ENCODE results near the gene LAMTOR4.
A peak's percentile ranks its signal among the peaks of the same experiment; 100 is the strongest.

Gene LAMTOR4

GRCh38 chr7:100119970-100120732, 28.6 kb upstream of the LAMTOR4 start:
- Histone ChIP-seq H3K9ac (ENCODE audit: insufficient read length) (peak overlapping the region; percentile 78), H3K9me3 (ENCODE audit: low read depth, low read length) (no peaks in the 10 kb centered on the region), H3K36me3 (ENCODE audit: insufficient read depth, low read length) (peaks cover 2% of the 10 kb centered on the region; the same call in 1 of the 2 replicates), H3K27ac (peak overlapping the region; percentile 90; the same call in 1 of the 2 replicates), H3K4me3 (peak overlapping the region; percentile 97)
- no peak for TF ChIP-seq POLR2AphosphoS5 (IDR thresholded peaks at IDR 0.05; ENCODE audit: borderline replicate concordance, low read depth, low read length)
- no peak for TF ChIP-seq FOXP2 (optimal IDR thresholded peaks at IDR 0.05; ENCODE audit: control extremely low read depth, extremely low read length, insufficient read depth)
- no peak for TF ChIP-seq EZH2 (IDR thresholded peaks at IDR 0.05)
- DNase-seq (ENCODE audit: low read depth, low spot score) = no peak

GRCh38 chr7:100120733-100121036, 28.0 kb upstream of the LAMTOR4 start:
- DNase-seq (ENCODE audit: low read depth, low spot score) = no peak
- no peak overlapping the region for H3K27ac ChIP-seq
- peak overlapping the region; percentile 55 for H3K9ac ChIP-seq (ENCODE audit: insufficient read length)
- H3K9me3 ChIP-seq (ENCODE audit: low read depth, low read length) = no peaks in the 10 kb centered on the region
- TF ChIP-seq POLR2AphosphoS5 (IDR thresholded peaks at IDR 0.05; ENCODE audit: borderline replicate concordance, low read depth, low read length) (no peak), EZH2 (IDR thresholded peaks at IDR 0.05) (no peak), FOXP2 (optimal IDR thresholded peaks at IDR 0.05; ENCODE audit: control extremely low read depth, extremely low read length, insufficient read depth) (no peak)
- H3K4me3 ChIP-seq = peak overlapping the region; percentile 97
- H3K36me3 ChIP-seq (ENCODE audit: insufficient read depth, low read length) = peaks cover 2% of the 10 kb centered on the region; the same call in 1 of the 2 replicates

GRCh38 chr7:100122067-100122466, 26.7 kb upstream of the LAMTOR4 start:
- no peak for TF ChIP-seq POLR2AphosphoS5 (IDR thresholded peaks at IDR 0.05; ENCODE audit: borderline replicate concordance, low read depth, low read length)
- no peak for TF ChIP-seq EZH2 (IDR thresholded peaks at IDR 0.05)
- no peak for TF ChIP-seq FOXP2 (optimal IDR thresholded peaks at IDR 0.05; ENCODE audit: control extremely low read depth, extremely low read length, insufficient read depth)
- H3K9me3 ChIP-seq (ENCODE audit: low read depth, low read length) = no peaks in the 10 kb centered on the region
- H3K27ac ChIP-seq = peak overlapping the region; percentile 57; the same call in 1 of the 2 replicates
- H3K9ac ChIP-seq (ENCODE audit: insufficient read length) = no peak overlapping the region
- peak overlapping the region; percentile 30; the same call in 1 of the 2 replicates for H3K4me3 ChIP-seq
- no peak for DNase-seq (ENCODE audit: low read depth, low spot score)
- no peaks in the 10 kb centered on the region for H3K36me3 ChIP-seq (ENCODE audit: insufficient read depth, low read length)

GRCh38 chr7:100122568-100122967, 26.1 kb upstream of the LAMTOR4 start:
- no peaks in the 10 kb centered on the region for H3K9me3 ChIP-seq (ENCODE audit: low read depth, low read length)
- H3K36me3 ChIP-seq (ENCODE audit: insufficient read depth, low read length) = no peaks in the 10 kb centered on the region
- no peak overlapping the region for H3K9ac ChIP-seq (ENCODE audit: insufficient read length)
- TF ChIP-seq FOXP2 (optimal IDR thresholded peaks at IDR 0.05; ENCODE audit: control extremely low read depth, extremely low read length, insufficient read depth) = no peak
- no peak for TF ChIP-seq POLR2AphosphoS5 (IDR thresholded peaks at IDR 0.05; ENCODE audit: borderline replicate concordance, low read depth, low read length)
- no peak for TF ChIP-seq EZH2 (IDR thresholded peaks at IDR 0.05)
- no peak overlapping the region; the same call in 1 of the 2 replicates for H3K27ac ChIP-seq
- H3K4me3 ChIP-seq = no peak overlapping the region
- DNase-seq (ENCODE audit: low read depth, low spot score) = no peak

- no peak overlapping the region for H3K9ac ChIP-seq (ENCODE audit: insufficient read length)
- no peak for DNase-seq (ENCODE audit: low read depth, low spot score)
- H3K9me3 ChIP-seq (ENCODE audit: low read depth, low read length) = no peaks in the 10 kb centered on the region
- H3K36me3 ChIP-seq (ENCODE audit: insufficient read depth, low read length) = no peaks in the 10 kb centered on the region
- no peak overlapping the region for H3K4me3 ChIP-seq
- TF ChIP-seq EZH2 (IDR thresholded peaks at IDR 0.05) (no peak), FOXP2 (optimal IDR thresholded peaks at IDR 0.05; ENCODE audit: control extremely low read depth, extremely low read length, insufficient read depth) (no peak), POLR2AphosphoS5 (IDR thresholded peaks at IDR 0.05; ENCODE audit: borderline replicate concordance, low read depth, low read length) (no peak)
- 0 out of 2 replicates have a peak overlapping the region, but pooled peaks have one; percentile 50 for H3K27ac ChIP-seq
These were observed 24.2 kb upstream of the LAMTOR4 start for GRCh38 chr7:100124301-100125230.

- Histone ChIP-seq H3K4me3 (peak overlapping the region; percentile 89), H3K27ac (peak overlapping the region; percentile 98), H3K9ac (ENCODE audit: insufficient read length) (peak overlapping the region; percentile 90), H3K9me3 (ENCODE audit: low read depth, low read length) (no peaks in the 10 kb centered on the region), H3K36me3 (ENCODE audit: insufficient read depth, low read length) (no peaks in the 10 kb centered on the region)
- no peak for DNase-seq (ENCODE audit: low read depth, low spot score)
- TF ChIP-seq POLR2AphosphoS5 (IDR thresholded peaks at IDR 0.05; ENCODE audit: borderline replicate concordance, low read depth, low read length) (no peak), EZH2 (IDR thresholded peaks at IDR 0.05) (no peak), FOXP2 (optimal IDR thresholded peaks at IDR 0.05; ENCODE audit: control extremely low read depth, extremely low read length, insufficient read depth) (no peak)
These were observed 22.3 kb upstream of the LAMTOR4 start for GRCh38 chr7:100126239-100126930.

GRCh38 chr7:100126931-100127865, 21.5 kb upstream of the LAMTOR4 start, which contains the start of gene MBLAC1:
MBLAC1 (plus strand) TSS chr7:100126967; CDS start chr7:100127396, 429 bp downstream.
- Histone ChIP-seq H3K27ac (peak within 1 kb of the TSS; percentile 98), H3K36me3 (ENCODE audit: insufficient read depth, low read length) (no peaks in the 10 kb centered on the region), H3K4me3 (peak within 1 kb of the TSS; percentile 89), H3K9ac (ENCODE audit: insufficient read length) (peak within 1 kb of the TSS; percentile 90), H3K9me3 (ENCODE audit: low read depth, low read length) (no peaks in the 10 kb centered on the region)
- no peak for TF ChIP-seq EZH2 (IDR thresholded peaks at IDR 0.05)
- TF ChIP-seq POLR2AphosphoS5 (IDR thresholded peaks at IDR 0.05; ENCODE audit: borderline replicate concordance, low read depth, low read length) = peak; percentile 96
- TF ChIP-seq FOXP2 (optimal IDR thresholded peaks at IDR 0.05; ENCODE audit: control extremely low read depth, extremely low read length, insufficient read depth) = no peak
- peak; percentile 76 for DNase-seq (ENCODE audit: low read depth, low spot score)
